ENCODE data around the gene ZSCAN9.

The ZSCAN9 gene

GRCh38 chr6:28200020-28200419 lies 25.1 kb upstream of the ZSCAN9 start:
- no peak overlapping the region for H4K91ac ChIP-seq (ENCODE audit: low read depth, low read length, poor library complexity)
- no peak overlapping the region for H2BK5ac ChIP-seq (ENCODE audit: low read length)
- no peak overlapping the region for H3K4ac ChIP-seq (ENCODE audit: low read length)
- H3K4me1 ChIP-seq (ENCODE audit: control insufficient read depth in 2 of 2, insufficient read depth in 1 of 2, low read depth in 1 of 2, low read length in 2 of 2): no peaks in the 10 kb centered on the region
- H3K27me3 ChIP-seq (ENCODE audit: control insufficient read depth in 3 of 3, insufficient read depth in 3 of 3, low read depth in 1 of 3, low read length in 3 of 3): peaks cover 0 to 8% (median under 1%) of the 10 kb centered on the region in 3 experiments
- H2AK5ac ChIP-seq (ENCODE audit: low read depth, low read length): no peak overlapping the region
- DNase-seq (ENCODE audit: low spot score): no peak
- WGBS, 2 donors (ENCODE audit: extremely low coverage in 2 of 2, insufficient read length in 2 of 2, insufficient replicate concordance in 1 of 2): no CpG with 5 or more reads among the region's 1 CpG
- H3K27ac ChIP-seq (replicated peaks; ENCODE audit: low read length): no peak overlapping the region
- no peaks in the 10 kb centered on the region for H3K79me1 ChIP-seq (ENCODE audit: low read depth, low read length)
- peaks cover 0 to 4% of the 10 kb centered on the region in 2 donors for H3K9me3 ChIP-seq (replicated peaks in 1 of 2; ENCODE audit: control insufficient read depth in 2 of 2, insufficient read depth in 1 of 2, low read depth in 1 of 2, low read length in 2 of 2)
- no peak overlapping the region for H2BK120ac ChIP-seq (ENCODE audit: low read depth, low read length)
- no peak overlapping the region for H2BK15ac ChIP-seq (ENCODE audit: low read length)
- no peak overlapping the region for H3K14ac ChIP-seq (ENCODE audit: low read length)
- no peak overlapping the region for H3K4me2 ChIP-seq (ENCODE audit: insufficient read depth, low read length, poor library complexity, severe bottlenecking)
- H3K23ac ChIP-seq (ENCODE audit: low read depth, low read length, poor library complexity): no peak overlapping the region
- no peaks in the 10 kb centered on the region for H3K36me3 ChIP-seq (replicated peaks in 1 of 2; ENCODE audit: control insufficient read depth in 2 of 2, insufficient read depth in 2 of 2, low read length in 2 of 2)
- H4K8ac ChIP-seq (ENCODE audit: low read depth, low read length): no peak overlapping the region
- no peak overlapping the region for H3K9ac ChIP-seq (ENCODE audit: low read depth, low read length, poor library complexity)
- H2BK12ac ChIP-seq (ENCODE audit: low read length): no peak overlapping the region
- no peak overlapping the region for H3K4me3 ChIP-seq (ENCODE audit: low read length in 2 of 2)
- no peak overlapping the region for H3K18ac ChIP-seq (ENCODE audit: low read length)
- H2AFZ ChIP-seq (ENCODE audit: low read length): no peak overlapping the region

- no peak overlapping the region for H3K9ac ChIP-seq (ENCODE audit: low read depth, low read length, poor library complexity)
- no peak overlapping the region for H4K91ac ChIP-seq (ENCODE audit: low read depth, low read length, poor library complexity)
- H3K27ac ChIP-seq (replicated peaks; ENCODE audit: low read length): no peak overlapping the region
- H3K9me3 ChIP-seq (replicated peaks in 1 of 2; ENCODE audit: control insufficient read depth in 2 of 2, insufficient read depth in 1 of 2, low read depth in 1 of 2, low read length in 2 of 2): peaks cover 4 to 11% of the 10 kb centered on the region in 2 donors
- H3K23ac ChIP-seq (ENCODE audit: low read depth, low read length, poor library complexity): no peak overlapping the region
- no peak overlapping the region for H3K14ac ChIP-seq (ENCODE audit: low read length)
- no peaks in the 10 kb centered on the region for H3K36me3 ChIP-seq (replicated peaks in 1 of 2; ENCODE audit: control insufficient read depth in 2 of 2, insufficient read depth in 2 of 2, low read length in 2 of 2)
- no peak overlapping the region for H2BK15ac ChIP-seq (ENCODE audit: low read length)
- no peaks in the 10 kb centered on the region for H3K79me1 ChIP-seq (ENCODE audit: low read depth, low read length)
- peaks cover 3 to 8% of the 10 kb centered on the region in 2 donors for H3K4me1 ChIP-seq (ENCODE audit: control insufficient read depth in 2 of 2, insufficient read depth in 1 of 2, low read depth in 1 of 2, low read length in 2 of 2)
- no peak for DNase-seq (ENCODE audit: low spot score)
- H2AFZ ChIP-seq (ENCODE audit: low read length): no peak overlapping the region
- H3K4me3 ChIP-seq (ENCODE audit: low read length in 2 of 2): no peak overlapping the region
- H2AK5ac ChIP-seq (ENCODE audit: low read depth, low read length): no peak overlapping the region
- H2BK5ac ChIP-seq (ENCODE audit: low read length): no peak overlapping the region
- H3K4ac ChIP-seq (ENCODE audit: low read length): no peak overlapping the region
- H2BK120ac ChIP-seq (ENCODE audit: low read depth, low read length): no peak overlapping the region
- H3K27me3 ChIP-seq (ENCODE audit: control insufficient read depth in 3 of 3, insufficient read depth in 3 of 3, low read depth in 1 of 3, low read length in 3 of 3): peaks cover 2 to 39% (median 22%) of the 10 kb centered on the region in 3 experiments
- H4K8ac ChIP-seq (ENCODE audit: low read depth, low read length): no peak overlapping the region
- no peak overlapping the region for H3K4me2 ChIP-seq (ENCODE audit: insufficient read depth, low read length, poor library complexity, severe bottlenecking)
- no CpG with 5 or more reads among the region's 4 CpGs for WGBS, 2 donors (ENCODE audit: extremely low coverage in 2 of 2, insufficient read length in 2 of 2, insufficient replicate concordance in 1 of 2)
- no peak overlapping the region for H3K18ac ChIP-seq (ENCODE audit: low read length)
- no peak overlapping the region for H2BK12ac ChIP-seq (ENCODE audit: low read length)
These were observed 21.9 kb upstream of the ZSCAN9 start for GRCh38 chr6:28203201-28203600.

GRCh38 chr6:28205879-28206278 lies 19.2 kb upstream of the ZSCAN9 start:
- H2BK15ac ChIP-seq (ENCODE audit: low read length): no peak overlapping the region
- H3K9ac ChIP-seq (ENCODE audit: low read depth, low read length, poor library complexity): no peak overlapping the region
- H2BK120ac ChIP-seq (ENCODE audit: low read depth, low read length): no peak overlapping the region
- no peak overlapping the region for H3K4me3 ChIP-seq (ENCODE audit: low read length in 2 of 2)
- H2AK5ac ChIP-seq (ENCODE audit: low read depth, low read length): no peak overlapping the region
- no peak overlapping the region for H4K8ac ChIP-seq (ENCODE audit: low read depth, low read length)
- H3K36me3 ChIP-seq (replicated peaks in 1 of 2; ENCODE audit: control insufficient read depth in 2 of 2, insufficient read depth in 2 of 2, low read length in 2 of 2): no peaks in the 10 kb centered on the region
- no peaks in the 10 kb centered on the region for H3K79me1 ChIP-seq (ENCODE audit: low read depth, low read length)
- H3K14ac ChIP-seq (ENCODE audit: low read length): no peak overlapping the region
- no peak overlapping the region for H2BK12ac ChIP-seq (ENCODE audit: low read length)
- H3K4me1 ChIP-seq (ENCODE audit: control insufficient read depth in 2 of 2, insufficient read depth in 1 of 2, low read depth in 1 of 2, low read length in 2 of 2): peaks cover 3 to 8% of the 10 kb centered on the region in 2 donors
- H3K27ac ChIP-seq (replicated peaks; ENCODE audit: low read length): no peak overlapping the region
- no peak overlapping the region for H3K23ac ChIP-seq (ENCODE audit: low read depth, low read length, poor library complexity)
- DNase-seq (ENCODE audit: low spot score): no peak
- peaks cover 0 to 11% of the 10 kb centered on the region in 2 donors for H3K9me3 ChIP-seq (replicated peaks in 1 of 2; ENCODE audit: control insufficient read depth in 2 of 2, insufficient read depth in 1 of 2, low read depth in 1 of 2, low read length in 2 of 2)
- H2AFZ ChIP-seq (ENCODE audit: low read length): no peak overlapping the region
- H4K91ac ChIP-seq (ENCODE audit: low read depth, low read length, poor library complexity): no peak overlapping the region
- no peak overlapping the region for H2BK5ac ChIP-seq (ENCODE audit: low read length)
- H3K4me2 ChIP-seq (ENCODE audit: insufficient read depth, low read length, poor library complexity, severe bottlenecking): no peak overlapping the region
- WGBS, 2 donors (ENCODE audit: extremely low coverage in 2 of 2, insufficient read length in 2 of 2, insufficient replicate concordance in 1 of 2): no CpG with 5 or more reads among the region's 1 CpG
- no peak overlapping the region for H3K4ac ChIP-seq (ENCODE audit: low read length)
- H3K27me3 ChIP-seq (ENCODE audit: control insufficient read depth in 3 of 3, insufficient read depth in 3 of 3, low read depth in 1 of 3, low read length in 3 of 3): peaks cover 7 to 66% (median 34%) of the 10 kb centered on the region in 3 experiments
- H3K18ac ChIP-seq (ENCODE audit: low read length): no peak overlapping the region

GRCh38 chr6:28206527-28206926 lies 18.5 kb upstream of the ZSCAN9 start:
- H2BK5ac ChIP-seq (ENCODE audit: low read length): no peak overlapping the region
- no peak overlapping the region for H3K9ac ChIP-seq (ENCODE audit: low read depth, low read length, poor library complexity)
- H3K9me3 ChIP-seq (replicated peaks in 1 of 2; ENCODE audit: control insufficient read depth in 2 of 2, insufficient read depth in 1 of 2, low read depth in 1 of 2, low read length in 2 of 2): peaks cover 0 to 11% of the 10 kb centered on the region in 2 donors
- H2AFZ ChIP-seq (ENCODE audit: low read length): no peak overlapping the region
- WGBS, 2 donors (ENCODE audit: extremely low coverage in 2 of 2, insufficient read length in 2 of 2, insufficient replicate concordance in 1 of 2): no CpG with 5 or more reads among the region's 3 CpGs
- H3K27ac ChIP-seq (replicated peaks; ENCODE audit: low read length): no peak overlapping the region
- H4K8ac ChIP-seq (ENCODE audit: low read depth, low read length): no peak overlapping the region
- no peak overlapping the region for H3K23ac ChIP-seq (ENCODE audit: low read depth, low read length, poor library complexity)
- no peak overlapping the region for H3K14ac ChIP-seq (ENCODE audit: low read length)
- no peak overlapping the region for H2AK5ac ChIP-seq (ENCODE audit: low read depth, low read length)
- peaks cover 3 to 8% of the 10 kb centered on the region in 2 donors for H3K4me1 ChIP-seq (ENCODE audit: control insufficient read depth in 2 of 2, insufficient read depth in 1 of 2, low read depth in 1 of 2, low read length in 2 of 2)
- no peaks in the 10 kb centered on the region for H3K79me1 ChIP-seq (ENCODE audit: low read depth, low read length)
- H4K91ac ChIP-seq (ENCODE audit: low read depth, low read length, poor library complexity): no peak overlapping the region
- no peak overlapping the region for H2BK15ac ChIP-seq (ENCODE audit: low read length)
- no peak overlapping the region for H3K4ac ChIP-seq (ENCODE audit: low read length)
- no peak for DNase-seq (ENCODE audit: low spot score)
- no peaks in the 10 kb centered on the region for H3K36me3 ChIP-seq (replicated peaks in 1 of 2; ENCODE audit: control insufficient read depth in 2 of 2, insufficient read depth in 2 of 2, low read length in 2 of 2)
- peaks cover 7 to 73% (median 39%) of the 10 kb centered on the region in 3 experiments for H3K27me3 ChIP-seq (ENCODE audit: control insufficient read depth in 3 of 3, insufficient read depth in 3 of 3, low read depth in 1 of 3, low read length in 3 of 3)
- no peak overlapping the region for H2BK12ac ChIP-seq (ENCODE audit: low read length)
- no peak overlapping the region for H3K4me2 ChIP-seq (ENCODE audit: insufficient read depth, low read length, poor library complexity, severe bottlenecking)
- no peak overlapping the region for H3K4me3 ChIP-seq (ENCODE audit: low read length in 2 of 2)
- no peak overlapping the region for H2BK120ac ChIP-seq (ENCODE audit: low read depth, low read length)
- no peak overlapping the region for H3K18ac ChIP-seq (ENCODE audit: low read length)

All from neuronal stem cell (in vitro differentiated cells).